ENCODE data around the gene PLCD3. TPM values are rescaled to one million over a fixed set of nuclear protein-coding genes. Genes with fewer than 3 reads are reported as not detected.
A peak's percentile ranks its signal among the peaks of the same experiment; 100 is the strongest.

PLCD3 gene
- total RNA-seq, 3 donors from 2014 or later: 30.8 to 62.2 (median 41.1) TPM

DNA sequence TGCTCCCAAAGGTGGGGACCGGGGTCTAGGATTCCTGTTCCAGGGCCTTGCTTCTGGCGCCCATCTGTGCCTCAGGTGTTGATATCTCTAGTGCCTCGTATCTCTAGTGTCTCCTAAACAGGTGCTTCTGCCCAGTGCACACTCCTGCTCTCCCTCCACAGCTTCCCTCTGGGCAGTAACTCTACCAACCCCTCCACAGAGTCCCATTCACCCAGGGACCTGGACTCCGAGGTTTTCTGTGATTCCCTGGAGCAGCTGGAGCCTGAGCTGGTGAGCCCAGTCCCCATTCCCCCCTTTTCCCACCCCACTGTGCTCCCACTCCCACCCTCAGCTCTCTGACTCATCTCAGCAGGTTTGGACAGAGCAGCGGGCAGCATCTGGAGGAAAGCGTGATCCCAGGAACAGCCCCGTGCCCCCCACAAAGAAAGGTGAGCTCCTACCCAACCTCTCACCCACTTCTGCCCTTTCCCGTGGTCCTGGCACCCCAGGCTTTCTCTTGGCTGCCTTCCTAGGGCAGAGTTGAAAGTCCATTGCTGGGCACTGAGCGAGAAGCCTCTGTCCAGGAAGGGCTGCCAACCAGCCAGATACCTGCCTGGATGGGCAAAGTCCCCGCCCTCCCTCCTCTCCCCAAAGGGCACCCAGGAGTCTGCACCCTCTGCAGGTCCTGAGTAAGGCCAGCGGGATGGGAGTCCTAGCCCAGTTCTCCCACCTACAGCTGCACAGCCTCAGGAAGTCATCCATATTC lies 5.4 kb upstream of the PLCD3 start:
- Histone ChIP-seq H3K36me3 (no peaks in the 10 kb centered on the region), H3K4me3 (no peak overlapping the region), H3K27me3 (no peaks in the 10 kb centered on the region), H3K27ac (no peak overlapping the region), H3K9me3 (no peaks in the 10 kb centered on the region), H3K4me1 (peaks cover 0 to 8% of the 10 kb centered on the region in 2 donors)
- DNase-seq (ENCODE audit: low spot score in 2 of 2): no peak
- TF ChIP-seq POLR2A (IDR thresholded peaks at IDR 0.05) (no peak), POLR2AphosphoS5 (IDR thresholded peaks at IDR 0.05) (no peak)
- TF ChIP-seq, protein P1, sequence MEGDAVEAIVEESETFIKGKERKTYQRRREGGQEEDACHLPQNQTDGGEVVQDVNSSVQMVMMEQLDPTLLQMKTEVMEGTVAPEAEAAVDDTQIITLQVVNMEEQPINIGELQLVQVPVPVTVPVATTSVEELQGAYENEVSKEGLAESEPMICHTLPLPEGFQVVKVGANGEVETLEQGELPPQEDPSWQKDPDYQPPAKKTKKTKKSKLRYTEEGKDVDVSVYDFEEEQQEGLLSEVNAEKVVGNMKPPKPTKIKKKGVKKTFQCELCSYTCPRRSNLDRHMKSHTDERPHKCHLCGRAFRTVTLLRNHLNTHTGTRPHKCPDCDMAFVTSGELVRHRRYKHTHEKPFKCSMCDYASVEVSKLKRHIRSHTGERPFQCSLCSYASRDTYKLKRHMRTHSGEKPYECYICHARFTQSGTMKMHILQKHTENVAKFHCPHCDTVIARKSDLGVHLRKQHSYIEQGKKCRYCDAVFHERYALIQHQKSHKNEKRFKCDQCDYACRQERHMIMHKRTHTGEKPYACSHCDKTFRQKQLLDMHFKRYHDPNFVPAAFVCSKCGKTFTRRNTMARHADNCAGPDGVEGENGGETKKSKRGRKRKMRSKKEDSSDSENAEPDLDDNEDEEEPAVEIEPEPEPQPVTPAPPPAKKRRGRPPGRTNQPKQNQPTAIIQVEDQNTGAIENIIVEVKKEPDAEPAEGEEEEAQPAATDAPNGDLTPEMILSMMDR (IDR thresholded peaks at IDR 0.05): no peak
- intact Hi-C loops (cut with DNase I; ENCODE audit: low total_unique reads): loop anchor here (5.0 to 10.0 kb wide), 2 partner anchors 60 to 1607 kb away; no protein-coding TSS in a partner anchor

GRCh38 chr17:45136846-45137560 lies 4.7 kb upstream of the PLCD3 start:
- TF ChIP-seq POLR2AphosphoS5 (IDR thresholded peaks at IDR 0.05) (no peak), POLR2A (IDR thresholded peaks at IDR 0.05) (no peak)
- TF ChIP-seq, protein P1 (IDR thresholded peaks at IDR 0.05): no peak
- no peaks in the 10 kb centered on the region for H3K9me3 ChIP-seq
- no peak overlapping the region for H3K27ac ChIP-seq
- DNase-seq (ENCODE audit: low spot score in 2 of 2): no peak
- intact Hi-C loops (cut with DNase I; ENCODE audit: low total_unique reads): loop anchor here (5.0 to 10.0 kb wide), 2 partner anchors 60 to 1608 kb away; no protein-coding TSS in a partner anchor
- H3K4me1 ChIP-seq: peaks cover 0 to 8% of the 10 kb centered on the region in 2 donors
- peak overlapping the region in 1 of 3 donors; percentile 74 for H3K4me3 ChIP-seq
- no peaks in the 10 kb centered on the region for H3K36me3 ChIP-seq
- H3K27me3 ChIP-seq: no peaks in the 10 kb centered on the region

DNA sequence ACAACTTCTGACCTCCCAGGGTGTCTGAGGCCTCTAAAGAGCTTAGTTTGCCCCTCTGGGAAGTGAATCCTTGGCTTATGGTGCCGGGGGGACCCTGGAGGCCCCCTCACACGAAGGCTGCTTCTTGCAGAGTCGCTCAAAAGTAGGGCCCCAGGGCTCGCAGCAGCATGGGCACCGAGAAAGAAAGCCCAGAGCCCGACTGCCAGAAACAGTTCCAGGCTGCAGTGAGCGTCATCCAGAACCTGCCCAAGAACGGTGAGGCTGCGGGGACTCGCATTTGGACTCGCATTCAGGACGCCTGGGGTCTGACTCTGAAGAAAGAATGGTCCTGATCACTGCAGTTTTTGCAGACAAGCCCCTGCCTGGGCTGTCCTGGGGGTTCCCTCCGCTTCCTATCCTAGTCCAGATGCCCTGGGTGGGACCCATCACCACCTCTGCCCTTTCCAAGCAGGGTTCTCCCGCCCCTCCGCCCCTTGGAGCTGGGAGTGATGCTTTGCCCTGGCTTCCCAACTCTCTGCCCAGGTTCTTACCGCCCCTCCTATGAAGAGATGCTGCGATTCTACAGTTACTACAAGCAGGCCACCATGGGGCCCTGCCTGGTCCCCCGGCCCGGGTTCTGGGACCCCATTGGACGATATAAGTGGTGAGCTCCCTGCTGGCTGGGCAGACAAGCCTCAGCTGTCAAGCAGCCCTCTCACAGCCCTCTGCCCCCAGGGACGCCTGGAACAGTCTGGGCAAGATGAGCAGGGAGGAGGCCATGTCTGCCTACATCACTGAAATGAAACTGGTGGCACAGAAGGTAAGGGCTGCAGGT lies 3.9 kb upstream of the PLCD3 start:
- H3K9me3 ChIP-seq: no peaks in the 10 kb centered on the region
- peak overlapping the region; percentile 82 to 92 for H3K27ac ChIP-seq
- TF ChIP-seq POLR2AphosphoS5 (IDR thresholded peaks at IDR 0.05) (no peak), POLR2A (IDR thresholded peaks at IDR 0.05) (no peak)
- TF ChIP-seq, protein P1 (IDR thresholded peaks at IDR 0.05): no peak
- DNase-seq (ENCODE audit: low spot score in 2 of 2): no peak
- H3K36me3 ChIP-seq: no peaks in the 10 kb centered on the region
- peak overlapping the region; percentile 74 for H3K4me3 ChIP-seq
- intact Hi-C loops (cut with DNase I; ENCODE audit: low total_unique reads): loop anchor here (5.0 to 10.0 kb wide), 2 partner anchors 61 to 1609 kb away; no protein-coding TSS in a partner anchor
- H3K4me1 ChIP-seq: peaks cover under 1 to 8% of the 10 kb centered on the region in 2 donors
- no peaks in the 10 kb centered on the region for H3K27me3 ChIP-seq

GRCh38 chr17:45135192-45135977 lies 3.1 kb upstream of the PLCD3 start, which contains the start of gene ACBD4:
Gene ACBD4, plus strand, starts transcription at chr17:45135687. Its CDS starts 458 bp downstream, at chr17:45136145.
- DNase-seq (ENCODE audit: low spot score in 2 of 2): peak; percentile 96 to 97
- Histone ChIP-seq H3K36me3 (no peaks in the 10 kb centered on the region), H3K27ac (peak within 1 kb of the TSS; percentile 82 to 92)

More at GRCh38 chr17:45135192-45135977, 3.1 kb upstream of the PLCD3 start, which contains the start of gene ACBD4:
- Histone ChIP-seq H3K27me3 (no peaks in the 10 kb centered on the region), H3K9me3 (no peaks in the 10 kb centered on the region), H3K4me1 (peaks cover 6 to 8% of the 10 kb centered on the region in 2 donors), H3K4me3 (peak within 1 kb of the TSS; percentile 74)
- intact Hi-C loops (cut with DNase I; ENCODE audit: low total_unique reads): loop anchor here (5.0 to 10.0 kb wide), 2 partner anchors 62 to 1609 kb away; no protein-coding TSS in a partner anchor
- TF ChIP-seq, protein P1 (IDR thresholded peaks at IDR 0.05): peak; percentile 100
- peak; percentile 84 to 94 (median 94) for TF ChIP-seq POLR2AphosphoS5 (IDR thresholded peaks at IDR 0.05)
- TF ChIP-seq POLR2A (IDR thresholded peaks at IDR 0.05): peak; percentile 53
